Esophagus muscularis mucosa (tissue), 4 donors: ENCODE measurements around the gene POSTN. TPM values are rescaled to one million over a fixed set of nuclear protein-coding genes. Genes with fewer than 3 reads are reported as not detected.

Experiments
- DNase-seq: peaks from one replicate; pipeline ENCODE4 v3.0.0-alpha.2; 2017; ENCODE audit errors: extremely low spot score
- H3K27ac ChIP-seq, 4 donors: fragments of 200-600 bp; sonication (generic); replicated peaks in 1 of 4; 1 replicate in 3 of 4; 2 replicates in 1 of 4; pipeline ENCODE4 v1.5.1; 2016 to 2019; ENCODE audit warnings: mild to moderate bottlenecking in 1 of 4
- H3K27me3 ChIP-seq, 4 donors: fragments of 200-600 bp; sonication (generic); one replicate each; pipeline versions ENCODE4 v1.5.1 to v1.6.0; 2016 to 2019
- H3K36me3 ChIP-seq, 4 donors: fragments of 200-600 bp; sonication (generic); one replicate each; pipeline ENCODE4 v1.5.1; 2016 to 2019
- H3K4me1 ChIP-seq, 4 donors: fragments of 200-600 bp; sonication (generic); one replicate each; pipeline ENCODE4 v1.5.1; 2016 to 2019
- H3K4me3 ChIP-seq, 4 donors: fragments of 200-600 bp; sonication (generic); 1 replicate in 2 of 4; 2 replicates in 2 of 4; pipeline ENCODE4 v1.5.1; 2016 to 2019; ENCODE audit warnings: mild to moderate bottlenecking in 4 of 4, moderate library complexity in 1 of 4
- H3K9me3 ChIP-seq, 4 donors: fragments of 200-600 bp; sonication (generic); 1 replicate in 3 of 4; 2 replicates in 1 of 4; pipeline ENCODE4 v1.5.1; 2016 to 2019
- CTCF ChIP-seq, 3 experiments: fragments of 200-600 bp in 2 of 3; fragments of 450-650 bp in 1 of 3; sonication (generic) in 2 of 3; IDR thresholded peaks; one replicate each; pipeline ENCODE4 v1.5.1; 2017 to 2019; ENCODE audit warnings: antibody characterized with exemption in 3 of 3, mild to moderate bottlenecking in 2 of 3, moderate library complexity in 1 of 3
- EP300 ChIP-seq: sonication (generic); formaldehyde crosslinking; IDR thresholded peaks from one replicate; pipeline ENCODE4 v1.6.1; 2017; ENCODE audit warnings: antibody characterized with exemption
- POLR2A ChIP-seq: fragments of 450-650 bp; IDR thresholded peaks from one replicate; pipeline ENCODE4 v1.6.1; 2017; ENCODE audit warnings: antibody characterized with exemption, moderate library complexity, mild to moderate bottlenecking, low read depth
- POLR2AphosphoS5 ChIP-seq, 2 donors: sonication (generic); formaldehyde crosslinking; IDR thresholded peaks; one replicate each; pipeline ENCODE4 v1.6.1; 2017; ENCODE audit warnings: antibody characterized with exemption in 2 of 2
- WGBS: methylation state at CpG from one replicate; pipeline ENCODE4 v1.1.5; 2018; 5-methylcytosine and 5-hydroxymethylcytosine counted together
- intact Hi-C: fragments of 100-400 bp; cut with DNase I; formaldehyde crosslinking; loops from one replicate; pipeline ENCODE4 v1.15.1; 2023
- total RNA-seq, 4 donors: library from RNA; depleted of rRNA; stranded (reverse); fragments of >200 nt; gene quantifications; one replicate each; pipeline versions ENCODE4 v1.1.0 to v1.2.1, GENCODE V29; 2016

POSTN gene
- total RNA-seq, 4 donors from 2014 or later = 21.6 to 81.7 (median 50.2) TPM

DNA sequence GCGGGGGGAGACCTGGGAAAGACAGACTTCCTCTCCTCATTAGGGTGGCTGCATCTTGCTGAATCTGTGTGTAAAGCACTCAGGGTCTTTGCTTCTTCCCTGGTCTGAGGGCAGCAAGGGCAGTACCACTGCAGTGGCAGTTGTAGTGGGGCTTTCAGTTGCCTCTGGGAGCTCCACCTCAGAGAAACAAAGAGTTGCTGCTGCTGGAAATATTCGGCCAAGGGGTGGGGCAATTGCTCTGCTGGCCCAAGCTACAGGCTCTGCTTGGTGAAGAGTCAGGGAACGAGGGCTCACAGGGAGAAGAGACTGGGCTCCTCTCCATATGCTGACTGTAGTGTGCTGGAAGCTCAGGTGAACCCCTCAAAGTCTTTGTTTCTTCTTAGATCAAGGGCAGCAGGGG, 52.5 kb downstream of the POSTN start:
- 91% methylated on average over 3 of the region's 3 CpGs for WGBS
- Histone ChIP-seq H3K9me3 (no peaks in the 10 kb centered on the region), H3K4me1 (no peaks in the 10 kb centered on the region), H3K36me3 (no peaks in the 10 kb centered on the region), H3K4me3 (no peak overlapping the region), H3K27me3 (no peaks in the 10 kb centered on the region), H3K27ac (no peak overlapping the region)
- intact Hi-C loops = no loop called here
- DNase-seq = no peak
- no peak for TF ChIP-seq EP300
- TF ChIP-seq POLR2AphosphoS5 (IDR thresholded peaks at IDR 0.05) = no peak
- no peak for TF ChIP-seq CTCF (IDR thresholded peaks at IDR 0.05)
- no peak for TF ChIP-seq POLR2A

GRCh38 chr13:37544995-37545394, 53.6 kb downstream of the POSTN start:
- no peak for DNase-seq
- 93% methylated on average over 3 of the region's 3 CpGs for WGBS
- H3K27ac ChIP-seq = no peak overlapping the region
- H3K27me3 ChIP-seq = no peaks in the 10 kb centered on the region
- no peaks in the 10 kb centered on the region for H3K36me3 ChIP-seq
- no peak overlapping the region for H3K4me3 ChIP-seq
- H3K4me1 ChIP-seq = no peaks in the 10 kb centered on the region
- TF ChIP-seq EP300 (no peak), CTCF (IDR thresholded peaks at IDR 0.05) (no peak), POLR2AphosphoS5 (IDR thresholded peaks at IDR 0.05) (no peak), POLR2A (no peak)
- intact Hi-C loops = no loop called here
- H3K9me3 ChIP-seq = no peaks in the 10 kb centered on the region

DNA sequence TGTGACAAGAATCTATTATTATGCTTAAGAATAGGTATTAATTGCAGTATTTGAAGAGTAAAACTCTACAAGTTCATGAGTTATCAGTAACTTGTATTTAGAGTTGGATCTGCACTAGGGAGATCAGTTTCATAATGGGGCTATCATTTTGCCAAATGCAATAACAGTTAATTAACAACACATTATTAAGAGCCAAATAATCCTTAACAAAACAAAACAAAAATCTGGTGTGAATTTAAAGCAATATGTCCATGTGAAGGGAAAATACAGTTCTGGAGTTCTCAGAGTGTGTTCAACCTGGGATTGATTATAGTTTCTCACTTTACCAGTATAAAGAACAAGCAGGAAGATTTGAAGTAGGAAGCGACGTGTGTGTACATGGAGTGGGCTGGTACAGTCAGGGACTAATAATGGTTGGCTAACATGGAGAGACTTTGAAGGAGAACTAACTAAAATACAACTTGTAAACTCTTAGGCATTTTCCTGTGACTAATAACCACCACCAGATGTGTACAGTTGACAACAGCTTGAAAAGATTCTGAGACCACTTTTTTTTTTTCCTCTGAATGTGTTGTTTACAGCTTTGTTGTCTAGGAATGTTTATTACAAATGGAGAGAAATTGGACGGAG, 58.5 kb downstream of the POSTN start:
- H3K4me1 ChIP-seq = no peaks in the 10 kb centered on the region
- intact Hi-C loops = no loop called here
- WGBS = 71% methylated on average over 3 of the region's 3 CpGs

GRCh38 chr13:37539170-37539569, 59.4 kb downstream of the POSTN start:
- Histone ChIP-seq H3K36me3 (no peaks in the 10 kb centered on the region), H3K4me1 (no peaks in the 10 kb centered on the region), H3K27me3 (no peaks in the 10 kb centered on the region), H3K4me3 (no peak overlapping the region), H3K27ac (no peak overlapping the region), H3K9me3 (no peaks in the 10 kb centered on the region)
- 88% methylated on average over 2 of the region's 2 CpGs for WGBS
- TF ChIP-seq CTCF (IDR thresholded peaks at IDR 0.05) = no peak
- TF ChIP-seq EP300 = no peak
- no peak for TF ChIP-seq POLR2A
- no peak for TF ChIP-seq POLR2AphosphoS5 (IDR thresholded peaks at IDR 0.05)
- intact Hi-C loops = no loop called here
- DNase-seq = no peak

More for the DNA sequence above, 58.5 kb downstream of the POSTN start:
- H3K27ac ChIP-seq = no peak overlapping the region
- H3K9me3 ChIP-seq = no peaks in the 10 kb centered on the region
- no peak for DNase-seq
- H3K4me3 ChIP-seq = no peak overlapping the region
- TF ChIP-seq POLR2AphosphoS5 (IDR thresholded peaks at IDR 0.05) (no peak), POLR2A (no peak), CTCF (IDR thresholded peaks at IDR 0.05) (no peak), EP300 (no peak)
- no peaks in the 10 kb centered on the region for H3K36me3 ChIP-seq
- no peaks in the 10 kb centered on the region for H3K27me3 ChIP-seq

GRCh38 chr13:37535501-37535900, 63.1 kb downstream of the POSTN start:
- Histone ChIP-seq H3K27me3 (no peaks in the 10 kb centered on the region), H3K27ac (no peak overlapping the region), H3K36me3 (no peaks in the 10 kb centered on the region), H3K4me1 (no peaks in the 10 kb centered on the region), H3K9me3 (peaks cover 0 to 8% (median 4%) of the 10 kb centered on the region in 4 donors), H3K4me3 (no peak overlapping the region)
- no peak for DNase-seq
- WGBS = 61% methylated on average over 2 of the region's 2 CpGs
- TF ChIP-seq POLR2A = no peak
- no peak for TF ChIP-seq CTCF (IDR thresholded peaks at IDR 0.05)
- TF ChIP-seq POLR2AphosphoS5 (IDR thresholded peaks at IDR 0.05) = no peak
- no peak for TF ChIP-seq EP300
- intact Hi-C loops = no loop called here
